Measurements from ENCODE around the gene DLD.
A peak's percentile ranks its signal among the peaks of the same experiment; 100 is the strongest.
"Not testable (repeated sequence)": the region's sequence is repeated elsewhere in the genome, so short reads cannot be mapped to it uniquely, and the experiment has no call there.

Gene DLD

GRCh38 chr7:107874605-107875446 lies 16.2 kb upstream of the DLD start:
- peak; percentile 69 for FAIRE-seq

GRCh38 chr7:107876916-107877315 lies 14.1 kb upstream of the DLD start:
- FAIRE-seq = no peak

- FAIRE-seq = no peak
Measured at GRCh38 chr7:107877731-107878382, 13.1 kb upstream of the DLD start.

- no peak for FAIRE-seq
Measured at GRCh38 chr7:107878636-107879035, 12.3 kb upstream of the DLD start.

- FAIRE-seq = peak; percentile 98
Measured at GRCh38 chr7:107879400-107880035, 11.5 kb upstream of the DLD start.

GRCh38 chr7:107882766-107883165 lies 8.2 kb upstream of the DLD start:
- FAIRE-seq = no peak

- no peak for FAIRE-seq
Measured at GRCh38 chr7:107884066-107884818, 6.7 kb upstream of the DLD start.

- FAIRE-seq = not testable (repeated sequence)
Measured at GRCh38 chr7:107887827-107888226, 3.2 kb upstream of the DLD start.

GRCh38 chr7:107889992-107890391 lies 991 bp upstream of the DLD start:
- no peak for FAIRE-seq

GRCh38 chr7:107890493-107890961 lies 456 bp upstream of the DLD start:
- no peak for FAIRE-seq

GRCh38 chr7:107891636-107892366 lies 818 bp downstream of the DLD start:
- FAIRE-seq = no peak

GRCh38 chr7:107892367-107892741 lies 1.4 kb downstream of the DLD start:
- FAIRE-seq = not testable (repeated sequence)

- peak; percentile 60 for FAIRE-seq
Measured at GRCh38 chr7:107898997-107899594, 8.1 kb downstream of the DLD start.

GRCh38 chr7:107900496-107901015 lies 9.6 kb downstream of the DLD start:
- FAIRE-seq = no peak

GRCh38 chr7:107902381-107902780 lies 11.4 kb downstream of the DLD start:
- FAIRE-seq = peak; percentile 17

GRCh38 chr7:107907790-107908189 lies 16.8 kb downstream of the DLD start:
- no peak for FAIRE-seq

- FAIRE-seq = no peak
Measured at GRCh38 chr7:107909445-107909844, 18.5 kb downstream of the DLD start.

- no peak for FAIRE-seq
Measured at GRCh38 chr7:107911981-107912380, 21.0 kb downstream of the DLD start.

GRCh38 chr7:107913851-107914250 lies 22.9 kb downstream of the DLD start:
- FAIRE-seq = no peak

GRCh38 chr7:107914831-107915230 lies 23.8 kb downstream of the DLD start:
- no peak for FAIRE-seq

GRCh38 chr7:107915541-107915940 lies 24.6 kb downstream of the DLD start:
- peak; percentile 49 for FAIRE-seq

All from islet of Langerhans (tissue), 1 donor.